Activated CD8-positive, alpha-beta memory T cell treated with anti-CD3 and anti-CD28 coated beads, Interleukin-2, amount 50 U/mL, for 48 hours (primary cell): ENCODE data around the gene SRGAP2C.
"Not testable (repeated sequence)": the region's sequence is repeated elsewhere in the genome, so short reads cannot be mapped to it uniquely, and the experiment has no call there.

Experiments used
- DNase-seq: peaks from one replicate; pipeline ENCODE4 v3.0.0-alpha.2; 2020

Gene SRGAP2C

DNA sequence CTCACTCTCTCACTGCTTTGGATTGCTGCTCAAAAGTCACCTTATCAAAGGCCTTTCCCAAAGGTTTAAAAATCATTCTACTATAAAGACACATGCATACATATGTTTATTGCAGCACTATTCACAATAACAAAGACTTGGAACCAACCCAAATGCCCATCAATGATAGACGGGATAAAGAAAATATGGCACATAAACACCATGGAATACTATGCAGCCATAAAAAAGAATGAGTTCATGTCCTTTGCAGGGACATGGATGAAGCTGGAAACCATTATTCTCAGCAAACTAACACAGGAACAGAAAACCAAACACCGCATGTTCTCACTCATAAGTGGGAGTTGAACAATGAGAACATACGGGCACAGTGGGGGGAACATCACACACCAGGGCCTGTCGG is 45.9 kb downstream of the SRGAP2C start:
- not testable (repeated sequence) for DNase-seq

DNA sequence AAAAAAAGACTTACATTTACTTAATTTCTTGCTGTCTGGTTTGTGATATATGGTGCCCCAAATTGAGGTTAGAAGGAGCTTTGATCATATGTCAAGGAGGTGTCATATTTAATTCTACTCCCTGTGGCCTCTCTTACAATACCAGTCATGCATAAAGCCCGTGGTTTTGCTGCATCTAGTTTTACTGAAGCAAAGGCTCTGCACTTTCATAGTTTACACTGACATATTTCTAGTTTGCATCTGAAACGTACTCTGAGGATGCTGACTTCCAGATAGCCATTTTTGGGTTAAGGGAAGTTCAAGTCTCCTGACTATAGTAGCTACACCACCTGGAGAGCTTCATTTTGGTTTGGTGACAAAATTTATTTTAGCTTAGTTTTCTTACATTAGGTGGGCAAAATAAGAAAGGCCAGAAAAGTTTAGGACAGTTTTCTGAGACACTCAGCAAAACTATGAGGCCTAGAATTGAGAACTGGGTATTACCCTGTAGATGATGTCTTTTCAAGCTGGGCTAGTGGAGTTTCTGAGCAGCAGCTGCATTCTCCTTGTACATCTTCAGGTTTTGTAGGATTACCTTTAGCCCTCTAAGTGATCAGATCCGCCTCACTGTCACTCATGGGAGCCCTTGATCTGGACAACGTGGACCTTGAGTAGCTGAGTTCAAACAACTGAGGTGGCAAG is 47.8 kb downstream of the SRGAP2C start:
- not testable (repeated sequence) for DNase-seq

DNA sequence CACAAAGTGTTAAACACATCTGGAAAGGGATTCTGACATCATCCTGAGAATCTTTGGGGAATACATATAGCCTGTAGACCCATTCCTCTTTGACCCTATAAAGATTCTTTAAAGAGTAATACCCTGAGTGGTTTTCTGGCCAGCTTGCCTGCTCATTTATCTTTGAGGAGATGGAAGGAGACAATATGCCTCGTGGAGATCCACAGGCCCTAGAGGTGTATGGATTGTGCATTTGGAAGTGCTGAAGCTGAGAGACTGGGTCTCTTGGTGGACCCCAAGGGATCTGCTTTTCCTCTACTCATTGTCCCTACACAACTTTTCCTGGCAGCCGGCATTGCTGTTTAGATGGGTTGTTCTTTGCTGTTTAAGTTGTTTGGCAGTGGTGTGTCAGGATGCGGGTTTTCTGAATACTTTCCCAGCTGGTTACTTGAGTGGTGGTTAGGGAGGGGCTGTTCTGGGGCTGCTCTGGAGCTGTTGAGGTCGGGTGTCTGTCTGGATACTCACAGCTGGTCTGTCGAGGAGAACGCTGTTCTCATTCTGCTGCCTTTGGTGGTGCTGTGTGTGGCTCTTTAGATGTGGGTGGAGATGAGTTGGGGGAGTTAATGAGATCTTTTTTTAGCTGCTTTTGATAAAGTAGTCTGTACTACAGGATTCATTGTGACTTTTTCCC is 49.5 kb downstream of the SRGAP2C start:
- DNase-seq, result not testable (repeated sequence)

DNA sequence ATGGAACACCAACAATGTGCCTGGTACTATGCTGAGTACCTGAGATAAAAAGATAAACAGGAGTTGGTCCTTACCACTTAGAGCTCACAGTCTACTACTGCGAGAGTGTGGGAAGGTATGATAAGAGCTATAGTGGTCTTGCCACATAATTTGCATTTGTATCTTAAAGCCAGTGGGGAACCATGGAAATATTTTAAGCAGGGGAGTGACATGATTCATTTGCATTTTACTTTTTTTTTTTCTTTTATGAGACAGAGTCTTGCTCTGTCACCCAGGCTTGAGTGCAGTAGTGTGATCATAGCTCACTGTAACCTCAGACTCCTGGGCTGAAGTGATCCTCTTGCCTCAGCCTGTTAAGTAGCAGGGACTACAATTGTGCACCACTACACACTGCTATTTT is 53.6 kb downstream of the SRGAP2C start:
- DNase-seq, result not testable (repeated sequence)

DNA sequence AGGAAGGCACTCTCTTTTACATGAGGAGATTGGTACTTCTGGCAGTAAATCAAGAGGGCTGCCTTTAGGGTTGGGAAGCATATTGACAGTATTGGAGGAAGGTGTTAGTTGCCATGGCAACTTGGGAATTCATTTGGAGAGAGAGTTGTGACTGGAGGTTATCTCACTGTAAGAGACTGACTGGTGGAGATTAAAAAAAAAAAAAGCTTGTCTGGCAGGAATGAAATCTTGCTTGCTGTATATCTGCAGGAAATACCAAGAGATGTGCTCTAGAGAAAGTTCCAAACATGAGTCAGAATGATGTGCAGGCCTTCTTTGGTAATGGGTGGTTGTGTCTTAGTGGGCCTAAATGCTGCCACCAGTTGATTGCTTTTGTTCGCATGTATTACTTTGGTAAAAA is 59.1 kb downstream of the SRGAP2C start:
- not testable (repeated sequence) for DNase-seq

DNA sequence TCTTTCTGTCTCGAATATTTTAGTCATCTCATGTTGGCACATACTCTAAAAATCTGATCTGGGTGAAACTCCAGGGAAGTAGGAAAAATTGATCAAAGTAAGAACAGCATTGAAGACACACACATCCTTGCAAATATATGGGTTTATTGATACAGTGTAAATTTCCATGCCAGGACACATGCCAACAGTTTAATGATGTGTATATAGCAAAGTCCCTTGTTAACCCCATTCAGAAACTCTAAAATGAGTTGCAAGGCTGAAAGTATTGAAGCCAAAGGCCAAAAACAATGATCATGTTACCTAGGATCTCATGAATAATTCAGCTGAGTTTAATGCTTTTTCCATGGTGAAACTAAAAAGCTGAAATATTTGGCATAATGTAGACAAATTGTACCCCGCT is 61.6 kb downstream of the SRGAP2C start:
- not testable (repeated sequence) for DNase-seq

DNA sequence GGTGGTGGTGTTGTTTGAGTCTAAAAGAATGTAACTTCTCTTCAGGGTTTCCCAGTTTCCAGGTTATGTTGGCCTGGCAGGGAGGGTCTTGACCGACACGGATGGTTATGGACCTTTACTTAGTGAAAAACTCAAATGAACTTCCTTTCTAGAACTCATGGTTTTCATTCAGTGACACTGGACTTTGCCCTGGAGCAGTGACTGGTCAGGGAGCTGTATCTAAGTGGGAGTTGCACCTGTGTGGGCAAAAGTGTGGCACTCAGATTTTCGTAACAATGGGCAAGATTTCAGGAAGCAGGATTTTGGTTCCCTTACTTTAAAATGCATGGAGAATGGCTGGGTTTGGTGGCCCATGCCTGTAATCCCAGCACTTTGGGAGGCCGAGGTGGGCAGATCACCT is 67.9 kb downstream of the SRGAP2C start:
- DNase-seq, result not testable (repeated sequence)

DNA sequence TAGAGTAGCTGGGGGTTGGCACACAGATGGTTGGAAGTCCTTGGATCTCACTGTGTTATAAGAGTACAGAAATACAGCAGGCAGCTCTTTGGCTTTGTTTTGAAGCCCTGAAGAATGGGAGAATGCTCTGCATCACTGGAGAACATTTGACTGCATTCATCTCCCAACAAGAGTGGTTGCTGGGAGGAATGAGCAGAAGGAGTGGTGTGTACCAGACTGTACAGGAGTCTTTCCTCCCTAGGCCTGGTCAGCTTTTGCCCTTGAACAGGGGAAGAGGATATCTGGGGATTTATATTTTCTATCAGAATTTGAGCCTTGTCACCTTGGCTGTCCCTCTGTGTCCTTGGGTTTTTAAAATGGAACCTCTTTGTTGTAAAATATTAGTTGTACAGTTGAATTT is 69.8 kb downstream of the SRGAP2C start:
- not testable (repeated sequence) for DNase-seq

DNA sequence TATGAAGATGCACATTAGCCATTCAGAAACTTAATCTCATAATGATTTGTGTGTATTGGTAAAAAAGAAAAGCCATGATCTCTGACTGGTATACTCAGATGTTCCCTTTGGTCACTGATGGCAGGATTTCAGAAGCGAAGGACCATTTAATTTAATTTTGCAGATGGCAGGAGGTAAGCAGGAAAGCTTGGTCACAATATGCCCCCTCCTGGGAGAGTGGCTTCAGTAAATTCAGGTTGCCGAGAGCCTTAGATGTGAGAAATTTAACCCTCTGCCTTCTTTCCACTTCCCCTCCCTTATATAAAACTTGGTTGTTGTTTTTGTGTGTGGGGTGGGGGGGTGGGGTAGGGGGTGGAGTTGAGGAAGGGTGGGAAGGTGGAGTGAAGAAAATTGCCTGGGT is 72.9 kb downstream of the SRGAP2C start:
- not testable (repeated sequence) for DNase-seq

DNA sequence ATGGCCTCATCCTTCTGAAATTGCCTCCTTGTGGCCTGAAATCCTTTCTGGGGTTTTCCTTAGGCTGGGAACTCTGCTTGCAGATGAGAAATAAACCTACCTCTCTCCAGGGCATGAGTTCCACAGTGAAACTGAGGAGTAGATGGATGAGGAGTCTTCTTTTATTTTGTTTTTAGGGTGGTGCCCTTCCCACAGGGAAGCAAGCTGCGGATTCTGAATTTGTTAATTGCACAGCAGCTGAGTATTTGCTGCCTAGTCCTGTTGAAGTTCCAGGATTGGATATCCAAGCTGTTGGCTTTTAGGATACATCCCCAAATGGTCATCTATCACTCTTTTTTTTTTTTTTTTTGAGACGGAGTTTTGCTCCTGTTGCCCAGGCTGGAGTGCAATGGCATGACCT is 73.4 kb downstream of the SRGAP2C start:
- DNase-seq, result not testable (repeated sequence)

DNA sequence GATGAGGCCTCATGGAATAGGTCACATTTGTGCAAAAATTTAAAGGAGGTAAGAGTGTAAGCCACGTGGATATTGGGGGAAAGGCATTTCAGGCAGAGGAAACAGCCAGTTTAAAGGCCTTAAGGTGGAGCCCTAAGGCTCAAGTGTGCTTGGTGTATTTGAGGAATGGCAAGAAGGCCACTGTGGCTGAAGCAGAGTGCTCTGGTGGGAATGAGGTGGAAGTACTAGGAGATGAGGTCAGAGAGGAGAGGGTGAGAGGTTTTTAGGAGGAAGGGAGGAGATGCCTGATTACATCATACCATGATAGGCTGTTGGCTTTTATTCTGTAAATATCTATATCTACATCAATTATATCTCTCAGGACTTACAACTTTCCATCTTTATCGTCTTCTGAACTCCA is 75.4 kb downstream of the SRGAP2C start:
- DNase-seq, result not testable (repeated sequence)

DNA sequence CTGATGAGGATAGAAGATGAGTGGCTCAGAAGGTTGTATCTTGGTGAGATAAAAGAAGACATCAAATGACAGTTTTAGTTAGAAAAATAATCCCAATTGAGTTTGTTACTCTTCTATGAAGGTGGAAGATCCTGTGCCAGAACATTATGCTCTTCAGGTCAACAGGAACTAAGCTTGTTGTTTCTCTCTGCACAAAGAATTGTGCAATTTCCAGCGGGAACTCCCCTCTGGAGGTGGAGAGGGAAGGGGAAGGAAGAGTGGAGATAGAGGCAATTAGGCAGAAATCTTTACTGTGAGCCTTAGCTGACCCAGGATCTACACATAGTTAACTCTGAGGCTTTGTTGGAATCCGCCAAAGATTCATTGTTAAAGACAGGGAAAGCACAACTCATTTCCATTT is 77.4 kb downstream of the SRGAP2C start:
- not testable (repeated sequence) for DNase-seq

DNA sequence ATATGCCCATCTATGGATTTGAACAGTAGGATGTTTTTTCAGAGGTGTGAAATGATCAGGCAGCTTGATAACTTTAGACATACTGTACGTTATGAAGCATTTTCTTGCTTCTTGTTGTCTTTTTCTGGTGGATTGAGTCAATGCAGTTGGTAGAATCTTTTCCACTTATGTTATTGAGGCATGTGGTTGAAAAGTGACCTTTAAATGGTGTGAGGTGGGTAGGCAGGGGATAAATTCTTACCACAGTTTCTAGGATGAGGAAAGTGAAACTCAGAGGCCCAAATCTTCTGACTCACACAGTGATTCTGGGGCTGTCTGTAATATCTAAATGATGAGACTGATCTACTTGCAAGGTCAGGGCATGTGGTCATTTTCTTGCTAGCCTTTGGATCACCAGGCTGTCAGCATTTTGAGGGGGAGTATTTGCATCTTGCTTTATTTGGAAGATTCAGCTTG is 79.0 kb downstream of the SRGAP2C start:
- not testable (repeated sequence) for DNase-seq

DNA sequence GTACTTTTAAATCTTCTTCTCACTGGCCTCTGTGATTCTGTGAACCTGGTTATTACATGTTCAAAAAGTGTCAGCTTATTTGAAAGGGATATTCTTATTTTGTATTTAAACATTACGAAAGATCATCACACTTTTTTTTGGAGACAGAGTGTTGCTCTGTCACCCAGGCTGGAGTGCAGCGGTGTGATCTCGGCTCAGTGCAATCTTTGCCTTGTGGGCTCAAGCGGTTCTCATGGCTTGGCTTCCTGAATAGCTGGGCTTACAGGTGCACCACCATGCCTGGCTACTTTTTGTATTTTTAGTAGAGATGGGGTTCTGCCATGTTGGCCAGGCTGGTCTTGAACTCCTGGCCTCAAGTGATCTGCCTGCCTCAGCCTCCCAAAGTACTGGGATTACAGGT is 82.3 kb downstream of the SRGAP2C start:
- not testable (repeated sequence) for DNase-seq

DNA sequence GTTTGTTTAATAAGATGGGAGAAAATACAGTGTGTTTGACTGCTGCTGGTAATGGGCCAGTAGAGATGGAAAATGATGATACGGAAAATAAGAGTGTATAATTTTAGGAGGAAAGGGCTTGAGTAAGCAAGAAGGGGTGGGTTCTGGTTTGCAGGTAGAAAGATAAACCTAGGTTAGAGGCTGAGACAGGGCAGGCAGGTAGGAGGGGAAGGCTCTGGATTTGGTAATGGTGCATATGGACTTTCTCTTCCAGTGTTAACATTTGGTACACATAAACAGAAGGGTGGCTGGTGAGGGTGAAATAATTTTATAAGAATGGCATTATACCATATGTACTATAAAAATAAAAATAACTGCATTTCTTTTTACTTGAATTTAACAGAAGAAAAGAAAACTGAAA is 84.5 kb downstream of the SRGAP2C start:
- DNase-seq, result not testable (repeated sequence)

DNA sequence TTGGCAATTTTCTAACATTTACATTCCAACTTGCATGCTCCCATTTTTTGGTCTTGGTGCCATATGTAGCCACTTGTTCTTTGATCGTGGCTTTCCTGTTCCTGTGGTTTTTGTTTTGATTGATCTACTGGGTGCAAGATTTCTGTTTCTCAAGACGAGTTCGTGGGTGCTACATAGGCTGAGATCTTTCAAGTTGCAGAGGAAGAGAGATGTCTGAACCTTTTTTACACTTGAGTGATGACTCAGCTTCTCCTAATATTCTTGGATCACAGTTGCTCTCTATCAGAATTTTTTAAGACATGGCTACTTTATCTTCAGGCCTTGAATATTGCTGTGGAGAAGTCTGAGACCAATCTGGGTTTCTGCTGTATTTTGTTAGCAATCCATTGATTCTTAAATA is 85.2 kb downstream of the SRGAP2C start:
- DNase-seq, result not testable (repeated sequence)

DNA sequence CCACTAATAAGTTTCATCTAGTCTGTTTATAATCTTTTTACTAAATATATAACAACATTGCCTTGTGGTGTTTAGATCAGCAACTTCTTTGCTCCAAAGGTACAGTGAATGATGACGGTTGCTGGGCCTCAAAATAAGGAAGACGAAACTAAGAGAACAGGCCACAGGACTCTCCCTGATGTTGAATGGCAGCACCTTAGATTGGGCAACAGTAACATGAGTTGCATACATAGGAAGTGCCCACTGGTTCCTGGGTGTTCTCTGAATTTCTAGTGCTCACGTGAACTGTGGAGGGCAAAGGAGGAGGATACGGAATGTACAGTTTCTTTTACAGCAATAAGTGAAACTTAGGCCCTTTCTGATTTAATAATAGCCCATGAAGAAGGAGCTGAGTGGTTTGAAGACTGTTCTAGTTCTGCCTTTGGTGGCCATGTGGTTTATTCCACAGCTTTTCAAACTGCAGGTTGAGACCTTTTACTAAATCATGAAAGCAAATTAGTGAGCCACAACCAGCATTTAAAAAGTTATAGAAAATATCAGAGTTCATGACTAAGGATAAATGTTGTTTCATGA is 86.5 kb downstream of the SRGAP2C start:
- not testable (repeated sequence) for DNase-seq

DNA sequence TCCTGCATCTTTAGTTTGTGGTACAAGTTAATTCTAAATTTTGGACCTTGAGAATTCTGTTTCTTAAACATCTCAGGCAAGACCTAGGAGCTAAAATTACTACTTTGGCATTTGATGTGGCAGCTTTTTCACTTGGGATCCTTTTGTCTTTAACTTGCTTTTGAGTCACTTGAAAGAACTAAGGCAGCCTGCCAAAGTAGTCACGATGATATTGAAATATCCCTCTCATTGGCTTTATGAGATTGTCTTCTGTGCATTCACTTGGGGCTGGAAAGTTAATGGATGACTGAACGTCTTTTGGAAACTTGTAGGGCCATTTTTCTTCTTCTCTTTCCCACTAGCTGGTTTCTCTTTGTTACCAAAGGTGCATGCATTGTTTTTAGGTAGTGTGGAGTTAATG is 90.7 kb downstream of the SRGAP2C start:
- not testable (repeated sequence) for DNase-seq

DNA sequence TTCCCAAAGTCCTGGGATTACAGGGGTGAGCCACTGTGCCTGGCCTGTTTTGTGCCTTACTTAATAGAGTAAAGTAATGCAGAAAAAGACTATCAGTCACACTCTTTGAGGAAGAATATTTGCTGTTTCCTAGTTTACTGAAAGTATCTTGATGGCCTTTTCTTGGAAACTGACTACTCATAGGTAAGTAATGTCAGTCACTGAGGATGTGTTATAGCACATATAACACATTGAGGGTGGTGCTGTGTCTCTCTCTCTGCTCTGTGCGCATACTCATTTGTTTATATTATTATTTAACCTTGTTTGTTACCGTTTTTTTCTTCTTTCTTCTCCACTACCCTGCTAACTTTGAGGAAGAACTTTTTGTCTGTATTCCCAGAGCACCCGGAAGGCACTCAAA is 93.4 kb downstream of the SRGAP2C start:
- not testable (repeated sequence) for DNase-seq

DNA sequence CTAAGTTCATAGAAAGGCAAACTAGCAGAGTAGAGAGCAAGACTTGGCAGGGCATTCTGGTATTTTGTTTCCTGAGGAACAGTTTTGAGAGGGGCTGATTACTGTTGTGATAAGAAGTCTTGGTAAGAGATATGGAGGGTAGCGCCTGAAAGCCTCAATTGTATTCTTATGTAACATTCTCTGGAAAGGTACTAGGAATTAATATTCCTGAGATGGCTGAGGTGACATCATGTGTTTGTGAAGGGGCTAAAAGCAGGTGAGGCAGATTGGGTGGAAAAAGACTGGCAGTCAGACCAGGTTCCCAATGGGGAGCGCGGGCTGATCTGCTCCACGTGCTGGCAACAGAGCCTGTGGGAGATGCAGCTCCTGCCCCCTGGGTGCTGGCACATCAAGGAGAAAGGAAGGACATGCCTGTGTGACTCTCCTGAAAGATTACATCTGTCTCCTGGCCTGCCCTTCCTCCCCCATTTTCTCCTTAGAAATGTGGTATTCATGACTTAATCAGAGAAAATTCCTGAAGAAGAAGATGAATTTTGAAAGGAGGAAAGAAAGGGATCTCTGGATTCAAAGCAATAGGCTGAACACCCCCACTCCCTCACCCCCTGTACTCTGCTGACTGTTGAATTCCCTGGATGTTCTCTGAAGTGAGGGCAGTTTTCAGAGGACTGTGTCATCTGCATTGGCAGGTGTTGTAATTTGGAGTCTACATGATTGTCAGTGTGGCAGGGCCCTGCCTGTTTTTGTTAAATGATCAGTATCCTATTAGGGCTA is 94.2 kb downstream of the SRGAP2C start:
- DNase-seq, result not testable (repeated sequence)

DNA sequence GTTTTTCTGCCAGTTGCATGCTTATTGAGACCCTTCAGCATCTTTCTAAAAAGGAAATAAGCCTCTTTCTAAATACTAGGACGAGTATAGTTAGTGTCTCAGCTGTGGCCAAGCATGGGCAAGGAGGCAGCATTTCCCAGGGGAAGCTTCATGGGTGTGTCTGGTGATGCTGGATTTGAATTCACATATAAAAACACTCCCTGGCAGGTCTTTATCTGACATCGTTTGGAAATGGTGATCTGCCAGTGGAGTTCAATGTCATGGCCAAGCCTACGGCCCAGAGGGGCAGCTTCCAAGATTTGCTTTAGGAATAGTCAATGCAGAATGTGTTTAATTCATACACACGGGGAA is 94.7 kb downstream of the SRGAP2C start:
- not testable (repeated sequence) for DNase-seq

DNA sequence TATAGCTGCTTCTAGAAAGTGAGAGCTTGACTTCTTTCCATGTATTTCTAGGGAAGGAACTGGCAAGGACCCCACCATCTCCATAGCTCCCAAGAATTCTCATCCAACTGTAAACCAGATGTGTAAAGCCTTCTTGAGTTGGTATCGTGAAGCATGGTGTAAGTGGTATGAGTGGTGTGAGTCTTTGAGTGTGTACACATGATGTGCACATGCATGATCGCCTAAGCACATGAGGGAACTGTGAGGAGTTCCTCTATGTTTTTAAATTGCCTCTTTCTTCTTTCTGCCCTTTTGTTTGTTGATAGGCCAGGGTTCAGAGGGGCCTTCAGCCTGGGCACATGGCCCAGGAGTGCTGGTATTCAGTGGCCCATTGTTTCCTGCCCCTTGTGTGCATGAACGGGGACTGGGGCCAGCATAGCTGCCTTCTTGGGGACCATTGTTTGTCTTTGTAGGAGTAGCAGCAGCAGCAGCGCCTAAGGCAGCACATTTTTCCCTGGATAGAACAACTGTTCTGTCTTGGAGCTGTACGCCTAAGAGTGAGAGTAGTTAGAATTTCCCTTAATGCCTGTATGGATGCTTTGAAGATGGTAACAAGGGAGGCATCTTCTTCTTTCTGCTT is 96.0 kb downstream of the SRGAP2C start:
- DNase-seq, result not testable (repeated sequence)

DNA sequence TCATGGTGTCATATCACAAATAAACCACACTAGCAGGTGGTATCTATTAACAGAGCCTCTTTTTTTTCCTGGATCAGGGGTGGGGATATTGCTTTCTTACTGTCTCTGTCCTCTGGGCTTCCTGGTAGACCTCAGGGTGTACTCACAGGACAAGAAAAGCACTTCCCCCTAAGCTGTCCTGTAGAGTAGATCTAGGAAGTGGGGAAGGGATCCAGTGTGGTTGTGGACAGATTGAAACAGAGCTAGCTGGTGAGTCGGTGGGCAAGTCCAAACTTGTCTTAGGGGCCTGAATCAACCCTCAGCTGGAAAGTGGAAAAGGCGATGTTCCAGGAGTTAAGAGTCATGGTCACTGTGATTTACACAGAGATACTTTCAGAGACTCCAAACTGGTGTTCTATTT is 96.7 kb downstream of the SRGAP2C start:
- not testable (repeated sequence) for DNase-seq
